Lung (tissue), 12 donors: Measurements from ENCODE around the gene CASZ1. TPM values are rescaled to one million over a fixed set of nuclear protein-coding genes. Genes with fewer than 3 reads are reported as not detected.

ENCODE experiments used
- ATAC-seq: fragments of 200-7000 bp; cut with Tn5 transposase; one replicate; pipeline ENCODE4 v1.9.1; 2020; ENCODE audit warnings: moderate number of reproducible peaks; ENCODE audit not compliant: insufficient read depth, low FRiP score
- DNase-seq, 3 donors: peaks; one replicate each; pipeline ENCODE4 v3.0.0-alpha.2; 2013 to 2017
- H3K27ac ChIP-seq, 2 donors: one replicate each; pipeline ENCODE4 v1.5.1; 2013; ENCODE audit warnings: mild to moderate bottlenecking in 2 of 2, moderate library complexity in 2 of 2, control low read depth in 1 of 2, inconsistent platforms in 1 of 2, low read depth in 1 of 2, low read length in 1 of 2
- H3K27me3 ChIP-seq, 3 donors: one replicate each; pipeline ENCODE4 v1.5.1; 2013; ENCODE audit warnings: low read length in 2 of 3; ENCODE audit not compliant: control insufficient read depth in 3 of 3, insufficient read depth in 3 of 3
- H3K36me3 ChIP-seq, 4 donors: one replicate each; pipeline ENCODE4 v1.5.1; 2013; ENCODE audit warnings: low read length in 4 of 4, mild to moderate bottlenecking in 1 of 4, moderate library complexity in 1 of 4; ENCODE audit not compliant: control insufficient read depth in 4 of 4, insufficient read depth in 4 of 4
- H3K4me1 ChIP-seq, 5 donors: one replicate each; pipeline ENCODE4 v1.5.1; 2013; ENCODE audit warnings: low read length in 5 of 5, mild to moderate bottlenecking in 2 of 5, moderate library complexity in 1 of 5; ENCODE audit not compliant: control insufficient read depth in 5 of 5, insufficient read depth in 5 of 5
- H3K4me3 ChIP-seq: one replicate; pipeline ENCODE4 v1.5.1; 2013; ENCODE audit warnings: mild to moderate bottlenecking, control low read depth, moderate library complexity
- H3K9ac ChIP-seq, 2 donors: one replicate each; pipeline ENCODE4 v1.5.1; 2013; ENCODE audit warnings: low read length in 2 of 2, control low read depth in 1 of 2; ENCODE audit not compliant: insufficient read depth in 1 of 2
- H3K9me3 ChIP-seq, 4 donors: one replicate each; pipeline ENCODE4 v1.5.1; 2013; ENCODE audit warnings: low read length in 3 of 4, mild to moderate bottlenecking in 1 of 4, moderate library complexity in 1 of 4; ENCODE audit not compliant: control insufficient read depth in 4 of 4, insufficient read depth in 3 of 4
- CTCF ChIP-seq: IDR thresholded peaks from 2 replicates; pipeline ENCODE4 v1.5.1; 2012; ENCODE audit warnings: mild to moderate bottlenecking; ENCODE audit errors: control extremely low read depth, extremely low read depth
- WGBS, 2 donors: extraction: QIAGEN DNeasy Blood & Tissue Kit; methylation state at CpG; one replicate each; pipeline ENCODE4 v1.1.7; 2013; 5-methylcytosine and 5-hydroxymethylcytosine counted together
- polyA plus RNA-seq, 2 donors: library from polyadenylated mRNA; stranded (reverse); fragments of 200-250 nt; gene quantifications; one replicate each; pipeline ENCODE4 v1.2.1, GENCODE V29; 2013
- total RNA-seq, 2 donors: library from RNA; depleted of rRNA in 1 of 2; stranded (reverse); fragments of >200 nt in 1 of 2; gene quantifications; one replicate each; pipeline ENCODE4 v1.2.1, GENCODE V29; 2014 to 2021
- donor health status: control.
- donor health status: control.
- donor health status: Bipolar disorder and iron deficiency.
- donor health status: healthy.
- donor health status: DM: yes; HTN: yes; CAD: no.

Gene CASZ1
- total and polyA plus RNA-seq, 4 donors = 10.3 to 69.9 (median 40.5) TPM

GRCh38 chr1:10835822-10836421 lies 39.5 kb upstream of the CASZ1 start:
- Histone ChIP-seq H3K9me3 (no peaks in the 10 kb centered on the region), H3K36me3 (no peaks in the 10 kb centered on the region), H3K4me1 (peaks cover 0 to 4% (median 0%) of the 10 kb centered on the region in 5 donors), H3K4me3 (no peak overlapping the region), H3K27me3 (peaks cover 0 to 5% (median 4%) of the 10 kb centered on the region in 3 donors), H3K9ac (no peak overlapping the region), H3K27ac (no peak overlapping the region)
- peak; percentile 71 for ATAC-seq
- WGBS, 2 donors = 20 to 22% methylated on average over 27 to 31 of the region's 31 CpGs
- TF ChIP-seq CTCF = no peak
- peak; percentile 81 to 87 (median 87) for DNase-seq

- Histone ChIP-seq H3K9me3 (no peaks in the 10 kb centered on the region), H3K4me1 (peaks cover 0 to 4% (median 0%) of the 10 kb centered on the region in 5 donors), H3K9ac (no peak overlapping the region), H3K36me3 (no peaks in the 10 kb centered on the region), H3K4me3 (no peak overlapping the region), H3K27me3 (peaks cover 0 to 5% (median 4%) of the 10 kb centered on the region in 3 donors), H3K27ac (no peak overlapping the region)
- no peak for TF ChIP-seq CTCF
- WGBS, 2 donors = 22 to 32% methylated on average over 12 of the region's 12 CpGs
- ATAC-seq (no peak), DNase-seq (no peak)
These were observed 39.0 kb upstream of the CASZ1 start for GRCh38 chr1:10835421-10835820.

- Histone ChIP-seq H3K27me3 (peaks cover 0 to 6% (median 5%) of the 10 kb centered on the region in 3 donors), H3K9me3 (no peaks in the 10 kb centered on the region), H3K27ac (no peak overlapping the region), H3K4me1 (peaks cover 0 to 4% (median 0%) of the 10 kb centered on the region in 5 donors), H3K4me3 (no peak overlapping the region), H3K9ac (no peak overlapping the region), H3K36me3 (no peaks in the 10 kb centered on the region)
- DNase-seq = no peak
- no peak for TF ChIP-seq CTCF
- 59 to 60% methylated on average over 12 to 16 of the region's 16 CpGs for WGBS, 2 donors
- ATAC-seq = no peak
These were observed 38.4 kb upstream of the CASZ1 start for GRCh38 chr1:10834770-10835412.
